ENCODE results near the gene FLRT1. TPM values are rescaled to one million over a fixed set of nuclear protein-coding genes. Genes with fewer than 3 reads are reported as not detected.

The FLRT1 gene
- total RNA-seq, 2 experiments from 2014 or later = not detected

GRCh38 chr11:64069401-64070313 lies 33.9 kb downstream of the FLRT1 start:
- Mint-ChIP-seq H3K9me3 (no peaks in the 10 kb centered on the region), H3K4me3 (no peak overlapping the region), H3K4me1 (ENCODE audit: low read depth) (peaks cover 16% of the 10 kb centered on the region), H3K27me3 (no peaks in the 10 kb centered on the region), H3K27ac (no peak overlapping the region), H3K36me3 (ENCODE audit: low read depth) (no peaks in the 10 kb centered on the region)
- POLR2A ChIA-PET = no interaction called here
- CTCF ChIA-PET = no interaction called here
- no peak for DNase-seq
- no peak for ATAC-seq
- intact Hi-C loops (cut with micrococcal nuclease) = no loop called here
- no peak for TF ChIP-seq CTCF (IDR thresholded peaks at IDR 0.05)

DNA sequence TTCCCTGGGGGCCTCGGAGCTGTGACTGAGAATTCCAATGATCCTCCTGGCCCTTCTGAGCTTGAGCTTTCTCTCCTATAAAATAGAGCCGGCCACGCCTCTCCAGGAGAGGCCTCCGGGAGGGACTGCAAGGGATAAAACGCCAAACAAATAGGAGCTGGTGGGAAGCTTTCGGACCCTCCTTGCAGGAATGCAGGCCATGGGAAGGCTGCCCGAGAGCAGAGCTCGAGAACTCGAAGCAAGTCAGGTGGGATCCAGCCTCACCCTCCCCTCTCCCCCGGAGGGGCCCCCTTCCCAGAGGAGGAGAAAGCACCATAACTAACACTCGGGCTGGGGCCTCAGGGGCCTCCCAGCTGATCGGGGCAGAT lies 34.6 kb downstream of the FLRT1 start:
- Mint-ChIP-seq H3K27ac (no peak overlapping the region), H3K4me1 (ENCODE audit: low read depth) (peaks cover 16% of the 10 kb centered on the region), H3K27me3 (no peaks in the 10 kb centered on the region), H3K4me3 (no peak overlapping the region), H3K36me3 (ENCODE audit: low read depth) (no peaks in the 10 kb centered on the region), H3K9me3 (no peaks in the 10 kb centered on the region)
- TF ChIP-seq CTCF (IDR thresholded peaks at IDR 0.05) = no peak
- no peak for ATAC-seq
- POLR2A ChIA-PET = no interaction called here
- no peak for DNase-seq
- intact Hi-C loops (cut with micrococcal nuclease) = no loop called here
- CTCF ChIA-PET = no interaction called here

DNA sequence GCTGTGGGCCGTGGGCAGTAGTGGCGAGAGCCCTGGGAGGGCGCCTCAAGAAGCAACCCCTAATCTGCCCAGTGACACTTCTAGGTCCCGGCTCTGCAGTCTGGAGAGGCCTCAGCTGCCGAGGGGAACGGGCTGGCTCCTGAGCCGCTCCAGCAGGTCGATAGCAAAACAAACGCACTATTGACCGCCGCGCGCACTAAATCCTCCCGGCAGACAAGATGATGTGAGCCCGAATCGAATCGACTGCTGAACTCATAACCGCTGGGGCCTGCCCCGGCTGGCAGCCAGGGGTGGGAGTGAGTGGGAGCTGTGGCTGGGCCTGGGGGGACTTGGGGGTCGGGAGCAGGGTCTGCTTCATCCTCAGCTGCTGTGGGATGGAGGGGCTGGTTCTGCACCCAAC lies 36.1 kb downstream of the FLRT1 start:
- intact Hi-C loops (cut with micrococcal nuclease) = no loop called here

DNA sequence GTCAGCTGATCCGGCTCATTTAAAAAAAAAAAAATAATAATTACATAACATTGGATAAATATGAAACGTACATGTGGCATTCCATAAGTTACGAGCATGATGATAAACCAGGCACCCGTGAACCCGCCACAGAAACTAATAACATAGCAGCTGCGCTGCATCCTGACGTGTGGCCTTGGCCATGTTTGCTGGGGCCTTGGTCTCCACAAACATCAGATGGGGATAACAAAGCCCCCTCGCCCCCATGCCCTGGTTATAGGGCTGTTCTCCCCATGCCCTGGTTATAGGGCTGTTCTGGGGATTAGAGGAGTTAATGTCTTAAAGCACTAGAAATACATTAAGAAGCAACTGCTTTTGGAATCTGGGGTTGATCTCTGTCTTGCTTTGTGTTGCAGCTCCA lies 36.7 kb downstream of the FLRT1 start:
- Mint-ChIP-seq H3K9me3 (no peaks in the 10 kb centered on the region), H3K4me3 (no peak overlapping the region), H3K27ac (no peak overlapping the region), H3K4me1 (ENCODE audit: low read depth) (peaks cover 7% of the 10 kb centered on the region), H3K27me3 (no peaks in the 10 kb centered on the region), H3K36me3 (ENCODE audit: low read depth) (no peaks in the 10 kb centered on the region)
- TF ChIP-seq CTCF (IDR thresholded peaks at IDR 0.05) = no peak
- CTCF ChIA-PET = no interaction called here
- POLR2A ChIA-PET = no interaction called here
- DNase-seq (no peak), ATAC-seq (no peak)
- intact Hi-C loops (cut with micrococcal nuclease) = no loop called here

More for the DNA sequence above, 36.1 kb downstream of the FLRT1 start:
- Mint-ChIP-seq H3K9me3 (no peaks in the 10 kb centered on the region), H3K27ac (no peak overlapping the region), H3K4me3 (no peak overlapping the region), H3K36me3 (ENCODE audit: low read depth) (no peaks in the 10 kb centered on the region), H3K4me1 (ENCODE audit: low read depth) (peaks cover 12% of the 10 kb centered on the region), H3K27me3 (no peaks in the 10 kb centered on the region)
- CTCF ChIA-PET = no interaction called here
- POLR2A ChIA-PET = no interaction called here
- DNase-seq = no peak
- ATAC-seq = no peak
- no peak for TF ChIP-seq CTCF (IDR thresholded peaks at IDR 0.05)

- no peak for ATAC-seq
- Mint-ChIP-seq H3K27me3 (no peaks in the 10 kb centered on the region), H3K9me3 (no peaks in the 10 kb centered on the region), H3K4me3 (no peak overlapping the region), H3K4me1 (ENCODE audit: low read depth) (peaks cover 5% of the 10 kb centered on the region), H3K36me3 (ENCODE audit: low read depth) (no peaks in the 10 kb centered on the region), H3K27ac (no peak overlapping the region)
- ChIA-PET POLR2A (no interaction called here), CTCF (no interaction called here)
- TF ChIP-seq CTCF (IDR thresholded peaks at IDR 0.05) = no peak
- intact Hi-C loops (cut with micrococcal nuclease) = no loop called here
- no peak for DNase-seq
These were observed 37.1 kb downstream of the FLRT1 start for GRCh38 chr11:64072871-64073270.
